GM19025 (cell line): ENCODE data around the gene C1orf35.

Experiments used
- ATAC-seq: cut with Tn5 transposase; IDR thresholded peaks from one replicate; pipeline ENCODE4 v1.9.1; 2021; ENCODE audit warnings: mild to moderate bottlenecking, low read depth, moderate library complexity; ENCODE audit not compliant: unreplicated experiment

C1orf35 gene

DNA sequence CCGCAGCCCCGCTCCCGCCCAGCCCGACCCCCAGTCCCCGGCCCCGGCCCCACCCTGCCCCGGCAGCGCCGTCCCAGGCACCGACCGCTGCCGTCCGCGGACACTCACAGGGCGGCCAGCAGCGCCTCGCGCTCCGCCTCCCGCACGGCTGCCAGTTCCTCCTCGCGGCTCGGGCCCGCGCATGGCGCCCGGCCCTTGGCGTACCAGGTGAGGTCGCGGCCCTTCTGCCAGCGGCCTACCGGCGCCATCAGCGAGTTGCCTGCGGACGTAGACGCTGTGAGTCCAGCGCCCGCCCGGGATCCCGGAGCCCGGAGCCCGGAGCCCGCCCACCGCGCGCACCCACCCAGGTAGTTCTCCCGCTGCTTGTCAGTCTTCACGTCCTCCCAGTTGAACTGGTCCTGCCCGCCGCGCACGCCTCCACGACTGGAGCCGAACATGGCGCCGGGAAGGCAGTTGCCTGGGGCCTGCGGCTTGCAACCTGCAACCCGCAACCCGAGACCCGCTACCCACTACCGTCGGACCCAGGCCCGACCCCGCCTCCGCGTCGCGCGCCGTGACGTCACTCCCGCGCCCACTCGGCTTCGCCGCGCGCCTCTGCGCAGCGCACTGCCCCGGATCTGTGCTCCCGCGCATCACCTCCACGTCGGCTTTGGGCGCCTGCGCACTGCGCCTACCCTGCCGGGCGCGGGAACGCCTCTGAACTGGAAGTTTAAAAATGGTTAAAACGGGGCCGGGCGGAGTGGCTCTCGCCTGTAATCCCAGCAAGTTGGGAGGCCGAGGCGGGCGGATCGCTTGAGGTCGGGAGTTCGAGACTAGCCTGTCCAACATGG is at the start of gene C1orf35:
Gene C1orf35, minus strand, starts transcription at position 535 of the 830 bp plus-strand sequence. Its CDS starts 98 bp downstream, at position 437.
- peak; percentile 69 for ATAC-seq

DNA sequence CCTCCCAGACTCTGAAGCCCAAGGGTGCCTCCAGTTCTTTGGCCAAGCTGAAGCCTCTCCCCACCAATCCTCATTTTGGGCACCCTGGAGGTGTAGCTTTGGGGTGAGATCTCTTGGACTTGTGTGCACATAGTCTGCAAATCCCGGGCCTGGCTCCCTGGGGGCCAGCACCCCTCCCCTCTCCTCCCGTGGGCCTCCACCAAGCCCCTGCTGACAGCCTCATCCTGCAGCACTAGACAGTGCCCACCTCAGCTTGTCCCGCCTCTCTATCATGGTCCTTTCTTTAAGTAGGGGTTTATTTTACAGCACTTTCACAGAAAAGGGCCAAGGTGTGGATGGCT is 49.8 kb upstream of the C1orf35 start:
- ATAC-seq: no peak

- ATAC-seq: no peak
These were observed 49.2 kb upstream of the C1orf35 start for GRCh38 chr1:228152097-228152917.

- ATAC-seq: no peak
These were observed 48.2 kb upstream of the C1orf35 start for GRCh38 chr1:228151180-228151925.

GRCh38 chr1:228150461-228151179 is 47.5 kb upstream of the C1orf35 start:
- ATAC-seq: no peak

GRCh38 chr1:228150120-228150460 is 47.0 kb upstream of the C1orf35 start:
- no peak for ATAC-seq

- ATAC-seq: no peak
These were observed 46.4 kb upstream of the C1orf35 start, which contains the start of gene GJC2 for GRCh38 chr1:228149406-228150119. TSS of gene GJC2 (plus strand) at chr1:228149930. CDS start at chr1:228157759, 7,829 bp downstream.

DNA sequence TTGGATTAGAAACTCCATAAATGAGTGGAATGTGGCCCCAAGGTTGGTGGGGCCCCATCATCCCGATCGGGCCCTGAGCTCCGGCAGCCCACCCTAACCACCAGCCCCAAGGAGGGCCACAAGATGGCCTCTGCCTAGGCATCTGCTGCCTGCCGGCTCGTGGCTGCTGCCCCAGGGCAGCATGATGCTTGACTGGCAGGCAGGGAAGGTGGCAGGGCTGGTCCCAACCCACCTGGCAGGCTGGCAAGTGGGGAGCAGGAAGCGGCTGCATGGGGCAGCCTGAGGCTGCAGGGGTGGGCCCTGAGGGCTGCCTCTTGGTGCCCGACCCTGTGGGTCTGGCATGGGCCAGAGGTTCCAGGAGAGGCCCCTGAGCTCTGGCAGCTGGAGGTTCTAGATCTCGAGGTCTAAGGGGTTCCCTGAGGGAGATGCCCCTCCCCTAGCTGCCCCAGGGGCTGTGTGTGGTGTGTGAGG is 45.8 kb upstream of the C1orf35 start:
- no peak for ATAC-seq

DNA sequence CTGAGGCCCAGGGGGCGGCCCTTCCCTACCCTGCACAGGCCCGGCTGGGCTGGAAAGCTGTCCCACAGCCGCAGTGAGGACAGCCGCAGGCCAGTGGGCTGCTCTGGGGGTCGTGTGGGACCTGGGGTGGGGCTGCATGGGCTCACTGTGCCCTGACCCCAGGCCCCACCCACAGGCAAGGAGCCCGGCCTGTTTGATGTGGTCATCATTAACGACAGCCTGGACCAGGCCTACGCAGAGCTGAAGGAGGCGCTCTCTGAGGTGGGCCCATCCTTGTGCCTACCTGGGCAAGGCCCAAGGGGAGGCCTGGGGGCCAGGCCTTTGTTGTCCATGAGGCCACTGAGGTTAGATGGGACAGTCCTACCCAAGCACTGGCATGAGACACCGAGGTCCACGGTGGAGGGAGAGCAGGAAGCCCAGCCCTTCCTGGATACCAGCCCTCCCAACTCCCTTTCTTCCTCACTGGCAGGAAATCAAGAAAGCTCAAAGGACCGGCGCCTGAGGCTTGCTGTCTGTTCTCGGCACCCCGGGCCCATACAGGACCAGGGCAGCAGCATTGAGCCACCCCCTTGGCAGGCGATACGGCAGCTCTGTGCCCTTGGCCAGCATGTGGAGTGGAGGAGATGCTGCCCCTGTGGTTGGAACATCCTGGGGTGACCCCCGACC is 45.2 kb upstream of the C1orf35 start:
- no peak for ATAC-seq

DNA sequence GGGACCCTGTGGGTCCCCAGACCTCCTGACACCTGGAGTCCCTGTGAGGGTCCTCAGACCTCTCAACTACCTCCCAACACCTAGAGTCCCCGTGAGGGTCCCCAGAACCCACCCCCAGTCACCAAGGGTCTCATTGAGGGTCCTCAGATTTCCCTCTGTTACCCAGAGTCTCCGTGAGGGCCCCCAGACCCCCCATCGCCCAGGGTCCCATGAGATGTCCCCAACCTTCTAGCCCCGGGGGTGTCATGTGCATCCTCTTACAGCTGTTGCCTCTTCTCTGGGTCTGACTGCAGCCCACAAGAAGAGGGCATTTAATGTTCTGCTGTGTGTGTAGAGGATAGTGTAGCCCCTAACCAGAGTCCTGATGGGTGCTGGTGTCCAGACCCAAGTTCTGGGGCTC is 44.6 kb upstream of the C1orf35 start:
- ATAC-seq: no peak

DNA sequence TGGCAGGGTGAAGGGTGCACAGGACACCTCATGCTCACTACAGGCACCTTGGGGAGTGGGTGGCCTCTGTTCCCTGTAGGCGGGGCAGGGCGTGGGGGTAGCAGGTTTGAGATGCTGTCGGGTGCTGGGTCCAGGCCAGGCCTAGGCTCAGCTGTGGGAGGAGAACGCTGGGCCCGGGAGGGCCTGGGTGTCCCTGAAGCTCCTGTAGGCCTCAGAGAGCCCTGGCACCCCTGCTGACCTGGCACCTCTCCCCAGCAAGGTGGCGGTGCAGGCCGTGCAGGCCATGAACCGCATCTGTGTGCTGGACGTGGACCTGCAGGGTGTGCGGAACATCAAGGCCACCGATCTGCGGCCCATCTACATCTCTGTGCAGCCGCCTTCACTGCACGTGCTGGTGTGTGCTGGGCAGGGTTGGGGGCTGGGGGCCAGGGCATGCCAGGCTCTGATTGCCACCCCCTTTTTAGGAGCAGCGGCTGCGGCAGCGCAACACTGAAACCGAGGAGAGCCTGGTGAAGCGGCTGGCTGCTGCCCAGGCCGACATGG is 44.1 kb upstream of the C1orf35 start:
- no peak for ATAC-seq

- no peak for ATAC-seq
These were observed 43.5 kb upstream of the C1orf35 start for GRCh38 chr1:228146417-228147150.

GRCh38 chr1:228145463-228146416 is 42.6 kb upstream of the C1orf35 start:
- no peak for ATAC-seq

DNA sequence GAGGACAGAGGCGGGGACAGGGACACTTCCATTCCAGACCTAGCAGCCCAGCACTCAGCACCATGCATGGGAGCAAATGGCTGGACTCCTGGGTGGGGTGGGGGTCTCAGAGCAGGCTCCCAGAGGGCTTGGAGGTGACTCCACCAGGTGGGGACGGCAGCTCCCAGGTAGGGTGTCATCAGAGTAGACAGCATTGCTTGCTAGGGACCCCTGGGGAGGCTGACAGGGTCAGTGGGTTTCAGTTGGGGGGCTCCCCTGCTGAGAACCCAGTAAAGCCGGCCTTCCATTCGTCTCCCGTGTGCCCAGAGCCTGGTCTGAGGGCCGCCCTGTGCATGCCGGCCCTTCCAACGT is 41.8 kb upstream of the C1orf35 start:
- ATAC-seq: no peak

- ATAC-seq: no peak
These were observed 41.3 kb upstream of the C1orf35 start for GRCh38 chr1:228144193-228144992.

GRCh38 chr1:228143480-228144192 is 40.5 kb upstream of the C1orf35 start:
- ATAC-seq: no peak
